Smooth muscle cell (in vitro differentiated cells): Measurements from ENCODE around the gene CD52. TPM values are rescaled to one million over a fixed set of nuclear protein-coding genes. Genes with fewer than 3 reads are reported as not detected.

Source experiments
- DNase-seq: peaks from one replicate; lab custom pipeline; 2025; ENCODE audit not compliant: unreplicated experiment; lab: John Stamatoyannopoulos, UW
- H2AFZ ChIP-seq: fragments of 200-600 bp; sonication (generic); 2 replicates; pipeline ENCODE4 v1.6.0; 2016; ENCODE audit warnings: antibody characterized with exemption, low read depth, mild to moderate bottlenecking
- H3F3A ChIP-seq: fragments of 200-600 bp; sonication (generic); 2 replicates; pipeline ENCODE4 v1.6.0; 2017; ENCODE audit warnings: antibody characterized with exemption, low read depth
- H3K27ac ChIP-seq: fragments of 200-600 bp; sonication (generic); 2 replicates; pipeline ENCODE4 v1.5.1; 2016; ENCODE audit warnings: low read depth, mild to moderate bottlenecking
- H3K27me3 ChIP-seq: fragments of 200-600 bp; sonication (generic); 2 replicates; pipeline ENCODE4 v1.6.1; 2016; ENCODE audit warnings: low read depth, mild to moderate bottlenecking
- H3K36me3 ChIP-seq: fragments of 200-600 bp; sonication (generic); 2 replicates; pipeline ENCODE4 v1.5.1; 2016; ENCODE audit warnings: low read depth
- H3K4me1 ChIP-seq: fragments of 200-600 bp; sonication (generic); 2 replicates; pipeline ENCODE4 v1.5.1; 2016; ENCODE audit warnings: low read depth
- H3K4me2 ChIP-seq: fragments of 200-600 bp; sonication (generic); 2 replicates; pipeline ENCODE4 v1.6.0; 2016; ENCODE audit warnings: mild to moderate bottlenecking
- H3K4me3 ChIP-seq: fragments of 200-600 bp; sonication (generic); 2 replicates; pipeline ENCODE4 v1.5.1; 2016; ENCODE audit warnings: mild to moderate bottlenecking
- H3K79me2 ChIP-seq: fragments of 200-600 bp; sonication (generic); 2 replicates; pipeline ENCODE4 v1.6.0; 2016; ENCODE audit warnings: low read depth, mild to moderate bottlenecking
- H3K9ac ChIP-seq: fragments of 200-600 bp; sonication (generic); 2 replicates; pipeline ENCODE4 v1.6.0; 2016; ENCODE audit warnings: low read depth
- H3K9me3 ChIP-seq: fragments of 200-600 bp; sonication (generic); replicated peaks from 2 replicates; pipeline ENCODE4 v1.5.1; 2016; ENCODE audit warnings: low read depth
- H4K20me1 ChIP-seq: fragments of 200-600 bp; sonication (generic); 2 replicates; pipeline ENCODE4 v1.6.0; 2016; ENCODE audit warnings: low read depth
- WGBS: methylation state at CpG from one replicate; pipeline ENCODE4 v1.1.7; 2016; ENCODE audit warnings: low lambda C conversion rate; 5-methylcytosine and 5-hydroxymethylcytosine counted together
- polyA plus RNA-seq: library from polyadenylated mRNA; unstranded; fragments of >200 nt; fragmentation: Nextera tagmentation; extraction: Ambion mirVana; gene quantifications from 2 replicates; pipeline ENCODE4 v1.2.1, GENCODE V29; 2016
- total RNA-seq: library from RNA; depleted of rRNA; stranded (reverse); fragments of >200 nt; gene quantifications from 2 replicates; pipeline ENCODE4 v1.2.3, GENCODE V29; 2014
- TF ChIP-seq, protein P1 (sequence below): fragments of 200-600 bp; sonication (generic); IDR thresholded peaks from 2 replicates; pipeline ENCODE4 v1.5.1; 2017; ENCODE audit warnings: borderline replicate concordance, mild to moderate bottlenecking, antibody characterized with exemption; ENCODE audit not compliant: insufficient read depth, poor library complexity, severe bottlenecking

The CD52 gene
- 1.1 TPM in 1 of 2 replicates, not detected in the other for total RNA-seq
- 0.39 and 1.3 TPM in 2 replicates for polyA plus RNA-seq

GRCh38 chr1:26317612-26318337, at the start of gene CD52:
TSS of gene CD52 (plus strand) at chr1:26317958. CDS start at chr1:26318018, 60 bp downstream.
- H3K27ac ChIP-seq: no peak within 1 kb of the TSS
- no peak within 1 kb of the TSS for H3K4me2 ChIP-seq
- H3F3A ChIP-seq: no peaks in the 10 kb centered on the region
- H3K27me3 ChIP-seq: no peaks in the 10 kb centered on the region
- TF ChIP-seq, protein P1, sequence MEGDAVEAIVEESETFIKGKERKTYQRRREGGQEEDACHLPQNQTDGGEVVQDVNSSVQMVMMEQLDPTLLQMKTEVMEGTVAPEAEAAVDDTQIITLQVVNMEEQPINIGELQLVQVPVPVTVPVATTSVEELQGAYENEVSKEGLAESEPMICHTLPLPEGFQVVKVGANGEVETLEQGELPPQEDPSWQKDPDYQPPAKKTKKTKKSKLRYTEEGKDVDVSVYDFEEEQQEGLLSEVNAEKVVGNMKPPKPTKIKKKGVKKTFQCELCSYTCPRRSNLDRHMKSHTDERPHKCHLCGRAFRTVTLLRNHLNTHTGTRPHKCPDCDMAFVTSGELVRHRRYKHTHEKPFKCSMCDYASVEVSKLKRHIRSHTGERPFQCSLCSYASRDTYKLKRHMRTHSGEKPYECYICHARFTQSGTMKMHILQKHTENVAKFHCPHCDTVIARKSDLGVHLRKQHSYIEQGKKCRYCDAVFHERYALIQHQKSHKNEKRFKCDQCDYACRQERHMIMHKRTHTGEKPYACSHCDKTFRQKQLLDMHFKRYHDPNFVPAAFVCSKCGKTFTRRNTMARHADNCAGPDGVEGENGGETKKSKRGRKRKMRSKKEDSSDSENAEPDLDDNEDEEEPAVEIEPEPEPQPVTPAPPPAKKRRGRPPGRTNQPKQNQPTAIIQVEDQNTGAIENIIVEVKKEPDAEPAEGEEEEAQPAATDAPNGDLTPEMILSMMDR: no peak
- H4K20me1 ChIP-seq: no peaks in the 10 kb centered on the region
- H3K4me1 ChIP-seq: peaks cover 6% of the 10 kb centered on the region
- no peak within 1 kb of the TSS for H2AFZ ChIP-seq
- H3K36me3 ChIP-seq: no peaks in the 10 kb centered on the region
- WGBS: 80% methylated on average over 12 of the region's 12 CpGs
- no peaks in the 10 kb centered on the region for H3K9me3 ChIP-seq
- no peak within 1 kb of the TSS for H3K9ac ChIP-seq
- no peaks in the 10 kb centered on the region for H3K79me2 ChIP-seq
- no peak for DNase-seq
- no peak within 1 kb of the TSS for H3K4me3 ChIP-seq

GRCh38 chr1:26268290-26269197, 49.2 kb upstream of the CD52 start:
- no peak overlapping the region for H3K27ac ChIP-seq
- H3K9me3 ChIP-seq: no peaks in the 10 kb centered on the region
- H3K79me2 ChIP-seq: no peaks in the 10 kb centered on the region
- H4K20me1 ChIP-seq: no peaks in the 10 kb centered on the region
- no peak overlapping the region for H3K4me2 ChIP-seq
- TF ChIP-seq, protein P1: no peak
- H2AFZ ChIP-seq: no peak overlapping the region
- 95% methylated on average over 9 of the region's 9 CpGs for WGBS
- DNase-seq: no peak
- no peak overlapping the region for H3K4me3 ChIP-seq
- H3K27me3 ChIP-seq: no peaks in the 10 kb centered on the region
- H3F3A ChIP-seq: no peaks in the 10 kb centered on the region
- no peaks in the 10 kb centered on the region for H3K36me3 ChIP-seq
- H3K4me1 ChIP-seq: no peaks in the 10 kb centered on the region
- no peak overlapping the region for H3K9ac ChIP-seq

GRCh38 chr1:26269198-26269550, 48.6 kb upstream of the CD52 start:
- TF ChIP-seq, protein P1: no peak
- no peaks in the 10 kb centered on the region for H3K36me3 ChIP-seq
- no peak overlapping the region for H2AFZ ChIP-seq
- no peak overlapping the region for H3K9ac ChIP-seq
- no peaks in the 10 kb centered on the region for H3K79me2 ChIP-seq
- no peaks in the 10 kb centered on the region for H3K27me3 ChIP-seq
- WGBS: 96% methylated on average over 4 of the region's 4 CpGs
- H3K4me2 ChIP-seq: no peak overlapping the region
- no peak for DNase-seq
- no peak overlapping the region for H3K27ac ChIP-seq
- H3K4me3 ChIP-seq: no peak overlapping the region
- H3K4me1 ChIP-seq: no peaks in the 10 kb centered on the region
- no peaks in the 10 kb centered on the region for H4K20me1 ChIP-seq
- no peaks in the 10 kb centered on the region for H3K9me3 ChIP-seq
- peaks cover 1% of the 10 kb centered on the region for H3F3A ChIP-seq
